ENCODE results near the gene RAB27B. TPM values are rescaled to one million over a fixed set of nuclear protein-coding genes. Genes with fewer than 3 reads are reported as not detected.

Gene RAB27B
- total and polyA plus RNA-seq, 10 of the 15 experiments (the other 5 are each of a cell fraction or from before 2014, with no cell fraction given) = under 0.01 to 0.03 TPM; not detected in 8

DNA sequence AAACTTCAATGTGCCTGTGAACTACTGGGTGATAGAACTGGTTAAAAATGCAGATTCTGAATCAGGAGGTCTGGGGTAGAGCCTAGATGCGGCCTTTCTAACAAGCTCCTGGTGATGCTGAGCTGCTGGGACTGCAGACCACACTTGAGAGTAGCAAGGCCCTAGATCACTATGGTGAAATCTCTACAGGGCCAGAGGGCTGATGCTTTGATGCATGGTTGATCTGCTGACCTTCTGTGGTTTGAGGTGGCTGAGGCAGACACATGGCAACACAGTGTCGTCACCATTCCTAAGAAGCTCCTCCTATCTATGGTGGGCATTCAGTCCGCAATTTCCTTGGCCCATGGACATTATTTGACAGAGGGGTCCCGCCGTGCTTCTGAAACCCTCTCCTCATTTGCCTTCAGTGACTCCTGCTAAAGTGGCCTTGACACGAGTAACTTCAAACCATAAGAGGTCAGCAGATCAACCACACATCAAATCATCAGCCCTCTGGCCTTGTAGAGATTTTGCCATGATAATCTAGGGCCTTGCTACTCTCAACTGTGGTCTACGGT is 111.2 kb downstream of the RAB27B start:
- no peak for ATAC-seq
- Histone ChIP-seq H3K4me1 (ENCODE audit: control insufficient read depth, insufficient read depth, low read length) (no peaks in the 10 kb centered on the region), H3K36me3 (ENCODE audit: control insufficient read depth in 2 of 2, insufficient read depth in 2 of 2, low read length in 1 of 2) (no peaks in the 10 kb centered on the region), H3K27me3 (replicated peaks in 1 of 2; ENCODE audit: control insufficient read depth in 2 of 2, insufficient read depth in 2 of 2, low read length in 1 of 2) (no peaks in the 10 kb centered on the region), H3K9me3 (replicated peaks; ENCODE audit: control insufficient read depth, insufficient read depth, low read length) (no peaks in the 10 kb centered on the region), H3K4me2 (ENCODE audit: control insufficient read depth, insufficient read depth) (no peak overlapping the region), H2AFZ (ENCODE audit: control insufficient read depth, low read depth, low read length) (no peak overlapping the region), H3K27ac (ENCODE audit: control insufficient read depth, insufficient read depth) (no peak overlapping the region), H3K9ac (ENCODE audit: control insufficient read depth, insufficient read depth, low read length) (no peak overlapping the region), H3K4me3 (no peak overlapping the region), H3K79me2 (ENCODE audit: control insufficient read depth, insufficient read depth, low read length) (no peaks in the 10 kb centered on the region), H4K20me1 (ENCODE audit: control insufficient read depth, insufficient read depth) (no peaks in the 10 kb centered on the region)
- intact Hi-C loops (cut with micrococcal nuclease; ENCODE audit: unreplicated experiment) = no loop called here
- in situ Hi-C loops (cut with MboI) = no loop called here
- TF ChIP-seq FOS (IDR thresholded peaks at IDR 0.05; ENCODE audit: borderline replicate concordance, extremely low read depth, insufficient read length) = no peak
- 0 out of 2 replicates have a peak, but pooled peaks have one; percentile 36 for TF ChIP-seq NR2F1 (conservative IDR thresholded peaks at IDR 0.05)
- no TSS peak for BruUV-seq (replicated peaks)
- RAD21 ChIA-PET (ENCODE audit: unreplicated experiment) = no interaction called here
- no peak for FAIRE-seq
- DNase-seq (ENCODE audit: low read depth, low spot score) = no peak
- POLR2A ChIA-PET = interaction anchor here (0.6 kb wide), 1 partner anchor 687 kb away, joined by 4 read pairs; no protein-coding TSS in a partner anchor
- CTCF ChIA-PET = interaction anchor here (1.1 kb wide), 1 partner anchor 13 kb away, joined by 3 read pairs; no protein-coding TSS in a partner anchor
- SMC1A ChIA-PET (ENCODE audit: uncharacterized antibody, unreplicated experiment) = interaction anchor here (0.6 to 1.1 kb wide), 3 partner anchors 11 to 26 kb away, joined by 3 to 5 read pairs (median 4); no protein-coding TSS in a partner anchor
- WGBS (ENCODE audit: insufficient coverage, insufficient replicate concordance, low lambda C conversion rate, missing lambda C conversion rate) = 25% methylated on average over 7 of the region's 7 CpGs

DNA sequence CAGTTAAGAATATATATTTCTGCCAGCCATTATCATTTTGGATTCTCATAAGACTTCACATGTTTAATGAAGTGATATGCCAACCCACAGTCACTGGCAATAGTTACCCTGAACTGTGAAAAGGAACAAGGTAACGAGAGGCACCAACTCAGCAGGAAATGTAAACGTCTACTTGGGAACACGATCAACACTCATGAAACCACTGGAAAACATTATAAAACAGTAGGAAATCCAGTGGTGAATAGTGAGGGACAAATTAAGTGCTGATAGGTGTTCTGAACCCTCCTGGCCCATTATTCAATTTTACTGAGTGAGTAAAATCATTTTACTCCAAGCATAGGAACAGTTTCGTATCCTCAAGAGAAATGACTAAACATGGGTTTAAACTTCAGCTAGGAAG is 113.9 kb downstream of the RAB27B start:
- Histone ChIP-seq H3K4me3 (no peak overlapping the region), H4K20me1 (ENCODE audit: control insufficient read depth, insufficient read depth) (no peaks in the 10 kb centered on the region), H2AFZ (ENCODE audit: control insufficient read depth, low read depth, low read length) (no peak overlapping the region), H3K9me3 (replicated peaks; ENCODE audit: control insufficient read depth, insufficient read depth, low read length) (no peaks in the 10 kb centered on the region), H3K27ac (ENCODE audit: control insufficient read depth, insufficient read depth) (no peak overlapping the region), H3K27me3 (replicated peaks in 1 of 2; ENCODE audit: control insufficient read depth in 2 of 2, insufficient read depth in 2 of 2, low read length in 1 of 2) (no peaks in the 10 kb centered on the region), H3K4me1 (ENCODE audit: control insufficient read depth, insufficient read depth, low read length) (no peaks in the 10 kb centered on the region), H3K4me2 (ENCODE audit: control insufficient read depth, insufficient read depth) (no peak overlapping the region), H3K79me2 (ENCODE audit: control insufficient read depth, insufficient read depth, low read length) (no peaks in the 10 kb centered on the region), H3K36me3 (ENCODE audit: control insufficient read depth in 2 of 2, insufficient read depth in 2 of 2, low read length in 1 of 2) (no peaks in the 10 kb centered on the region), H3K9ac (ENCODE audit: control insufficient read depth, insufficient read depth, low read length) (no peak overlapping the region)
- intact Hi-C loops (cut with micrococcal nuclease; ENCODE audit: unreplicated experiment) (no loop called here), in situ Hi-C loops (cut with MboI) (no loop called here)
- RAD21 ChIA-PET (ENCODE audit: unreplicated experiment) = no interaction called here
- CTCF ChIA-PET = no interaction called here
- DNase-seq (ENCODE audit: low read depth, low spot score) (no peak), ATAC-seq (no peak), FAIRE-seq (no peak)
- no TSS peak for BruUV-seq (replicated peaks)
- POLR2A ChIA-PET = no interaction called here
- SMC1A ChIA-PET (ENCODE audit: uncharacterized antibody, unreplicated experiment) = no interaction called here
- TF ChIP-seq MEF2B (IDR thresholded peaks at IDR 0.05; ENCODE audit: partially characterized antibody, poor library complexity, severe bottlenecking) = no peak
- no peak for TF ChIP-seq MAX (IDR thresholded peaks at IDR 0.05; ENCODE audit: low read depth, low read length)
- TF ChIP-seq USF2 (IDR thresholded peaks at IDR 0.05; ENCODE audit: borderline replicate concordance, low read depth, low read length) = no peak
- 36% methylated on average over 4 of the region's 4 CpGs for WGBS (ENCODE audit: insufficient coverage, insufficient replicate concordance, low lambda C conversion rate, missing lambda C conversion rate)
